ENCODE measurements around the gene SEC14L6. TPM values are rescaled to one million over a fixed set of nuclear protein-coding genes. Genes with fewer than 3 reads are reported as not detected.
"Not testable (repeated sequence)": the region's sequence is repeated elsewhere in the genome, so short reads cannot be mapped to it uniquely, and the experiment has no call there.

The SEC14L6 gene
- total RNA-seq, 1 experiment from 2014 or later, result not detected

DNA sequence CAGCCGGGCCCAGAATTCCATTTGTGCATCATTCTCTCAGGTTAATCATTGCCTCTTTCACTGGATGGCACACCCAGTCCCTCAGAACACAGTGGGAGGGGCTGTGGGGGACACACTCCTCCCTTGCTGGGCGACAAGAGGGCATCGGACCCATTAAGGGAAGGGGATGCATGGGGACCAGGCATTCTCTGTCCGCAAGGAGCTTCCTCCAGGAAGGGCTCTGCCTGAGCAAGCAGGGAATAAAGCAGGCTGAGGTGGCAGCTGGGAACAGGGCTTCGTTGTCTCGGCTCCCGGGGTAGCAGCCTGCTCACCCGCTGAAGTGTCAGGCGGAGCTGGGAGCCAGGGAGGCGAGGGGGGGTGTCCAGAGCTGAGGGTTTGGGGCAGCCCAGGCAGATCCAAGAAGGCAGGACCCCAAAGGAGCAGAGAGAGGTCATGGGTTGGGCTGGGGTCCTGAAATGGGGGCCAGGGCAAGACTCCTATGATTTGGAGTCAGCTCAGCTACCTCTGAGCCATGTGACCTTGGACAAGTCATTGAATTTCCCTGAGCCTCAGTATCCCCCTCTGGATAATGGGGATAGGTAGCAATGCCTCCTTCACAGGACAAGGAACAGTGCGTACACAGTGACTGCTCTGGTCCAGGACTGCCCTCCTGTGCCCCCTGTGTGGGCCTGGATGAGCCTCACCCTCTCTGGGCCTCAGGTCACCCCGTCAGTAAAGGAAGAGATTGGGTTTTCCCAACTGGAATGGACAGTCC is 26.5 kb upstream of the SEC14L6 start:
- Mint-ChIP-seq H3K9me3 (ENCODE audit: unreplicated experiment) (no peaks in the 10 kb centered on the region), H3K4me1 (ENCODE audit: insufficient read depth, unreplicated experiment) (peaks cover 5% of the 10 kb centered on the region), H3K36me3 (ENCODE audit: insufficient read depth, unreplicated experiment) (peaks cover 35% of the 10 kb centered on the region), H3K27ac (ENCODE audit: low read depth, unreplicated experiment) (no peak overlapping the region), H3K27me3 (ENCODE audit: insufficient read depth, unreplicated experiment) (peaks cover 20% of the 10 kb centered on the region), H3K4me3 (ENCODE audit: unreplicated experiment) (no peak overlapping the region)
- ChIA-PET POLR2A (interaction anchor here (0.5 to 1.4 kb wide), 2 partner anchors 18 to 75 kb away, joined by 3 to 4 read pairs; partner anchors contain the start of gene PES1), CTCF (no interaction called here)
- no TSS peak for BruUV-seq (replicated peaks)
- no peak for DNase-seq (ENCODE audit: unreplicated experiment)
- TF ChIP-seq, protein P1, sequence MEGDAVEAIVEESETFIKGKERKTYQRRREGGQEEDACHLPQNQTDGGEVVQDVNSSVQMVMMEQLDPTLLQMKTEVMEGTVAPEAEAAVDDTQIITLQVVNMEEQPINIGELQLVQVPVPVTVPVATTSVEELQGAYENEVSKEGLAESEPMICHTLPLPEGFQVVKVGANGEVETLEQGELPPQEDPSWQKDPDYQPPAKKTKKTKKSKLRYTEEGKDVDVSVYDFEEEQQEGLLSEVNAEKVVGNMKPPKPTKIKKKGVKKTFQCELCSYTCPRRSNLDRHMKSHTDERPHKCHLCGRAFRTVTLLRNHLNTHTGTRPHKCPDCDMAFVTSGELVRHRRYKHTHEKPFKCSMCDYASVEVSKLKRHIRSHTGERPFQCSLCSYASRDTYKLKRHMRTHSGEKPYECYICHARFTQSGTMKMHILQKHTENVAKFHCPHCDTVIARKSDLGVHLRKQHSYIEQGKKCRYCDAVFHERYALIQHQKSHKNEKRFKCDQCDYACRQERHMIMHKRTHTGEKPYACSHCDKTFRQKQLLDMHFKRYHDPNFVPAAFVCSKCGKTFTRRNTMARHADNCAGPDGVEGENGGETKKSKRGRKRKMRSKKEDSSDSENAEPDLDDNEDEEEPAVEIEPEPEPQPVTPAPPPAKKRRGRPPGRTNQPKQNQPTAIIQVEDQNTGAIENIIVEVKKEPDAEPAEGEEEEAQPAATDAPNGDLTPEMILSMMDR (IDR thresholded peaks at IDR 0.05; ENCODE audit: unreplicated experiment), result no peak
- intact Hi-C loops (cut with micrococcal nuclease), result no loop called here

DNA sequence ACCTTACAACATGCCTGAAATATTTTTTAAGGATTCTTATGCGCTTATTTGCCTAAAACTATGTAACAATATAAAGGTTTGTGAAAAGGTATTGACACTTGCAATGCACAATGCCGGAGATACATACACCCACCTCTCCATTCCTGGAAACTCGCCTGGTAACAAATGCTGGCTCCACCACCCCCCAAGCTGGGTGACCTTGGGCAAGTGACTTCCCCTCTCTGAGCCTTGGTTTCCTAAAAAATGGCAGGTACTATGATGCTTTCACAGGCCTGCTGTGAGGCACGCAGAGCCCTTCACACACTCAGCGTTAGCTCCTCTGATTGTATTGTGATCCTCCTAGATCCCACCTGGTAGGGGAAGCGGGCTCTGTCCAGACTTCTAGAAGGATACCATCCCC is 25.7 kb upstream of the SEC14L6 start:
- TF ChIP-seq, protein P1 (IDR thresholded peaks at IDR 0.05; ENCODE audit: unreplicated experiment), result no peak
- H3K4me3 Mint-ChIP-seq (ENCODE audit: unreplicated experiment), result no peak overlapping the region
- ChIA-PET CTCF (interaction anchor here (0.7 kb wide), 1 partner anchor 137 kb away, joined by 3 read pairs; no protein-coding TSS in a partner anchor), POLR2A (interaction anchor here (0.5 to 1.4 kb wide), 3 partner anchors 13 to 74 kb away, joined by 3 to 4 read pairs (median 3); partner anchors contain the start of gene PES1)
- intact Hi-C loops (cut with micrococcal nuclease), result no loop called here
- peaks cover 23% of the 10 kb centered on the region for H3K27me3 Mint-ChIP-seq (ENCODE audit: insufficient read depth, unreplicated experiment)
- no peak overlapping the region for H3K27ac Mint-ChIP-seq (ENCODE audit: low read depth, unreplicated experiment)
- BruUV-seq (replicated peaks), result no TSS peak
- no peaks in the 10 kb centered on the region for H3K9me3 Mint-ChIP-seq (ENCODE audit: unreplicated experiment)
- peaks cover 5% of the 10 kb centered on the region for H3K4me1 Mint-ChIP-seq (ENCODE audit: insufficient read depth, unreplicated experiment)
- DNase-seq (ENCODE audit: unreplicated experiment), result no peak
- peaks cover 27% of the 10 kb centered on the region for H3K36me3 Mint-ChIP-seq (ENCODE audit: insufficient read depth, unreplicated experiment)

GRCh38 chr22:30569674-30570202 is 23.2 kb upstream of the SEC14L6 start:
- ChIA-PET POLR2A (no interaction called here), CTCF (no interaction called here)
- TF ChIP-seq, protein P1 (IDR thresholded peaks at IDR 0.05; ENCODE audit: unreplicated experiment), result no peak
- Mint-ChIP-seq H3K36me3 (ENCODE audit: insufficient read depth, unreplicated experiment) (peaks cover 7% of the 10 kb centered on the region), H3K27me3 (ENCODE audit: insufficient read depth, unreplicated experiment) (peaks cover 23% of the 10 kb centered on the region), H3K27ac (ENCODE audit: low read depth, unreplicated experiment) (no peak overlapping the region), H3K4me1 (ENCODE audit: insufficient read depth, unreplicated experiment) (peaks cover 5% of the 10 kb centered on the region), H3K4me3 (ENCODE audit: unreplicated experiment) (no peak overlapping the region), H3K9me3 (ENCODE audit: unreplicated experiment) (no peaks in the 10 kb centered on the region)
- BruUV-seq (replicated peaks), result no TSS peak
- DNase-seq (ENCODE audit: unreplicated experiment), result no peak
- intact Hi-C loops (cut with micrococcal nuclease), result no loop called here

DNA sequence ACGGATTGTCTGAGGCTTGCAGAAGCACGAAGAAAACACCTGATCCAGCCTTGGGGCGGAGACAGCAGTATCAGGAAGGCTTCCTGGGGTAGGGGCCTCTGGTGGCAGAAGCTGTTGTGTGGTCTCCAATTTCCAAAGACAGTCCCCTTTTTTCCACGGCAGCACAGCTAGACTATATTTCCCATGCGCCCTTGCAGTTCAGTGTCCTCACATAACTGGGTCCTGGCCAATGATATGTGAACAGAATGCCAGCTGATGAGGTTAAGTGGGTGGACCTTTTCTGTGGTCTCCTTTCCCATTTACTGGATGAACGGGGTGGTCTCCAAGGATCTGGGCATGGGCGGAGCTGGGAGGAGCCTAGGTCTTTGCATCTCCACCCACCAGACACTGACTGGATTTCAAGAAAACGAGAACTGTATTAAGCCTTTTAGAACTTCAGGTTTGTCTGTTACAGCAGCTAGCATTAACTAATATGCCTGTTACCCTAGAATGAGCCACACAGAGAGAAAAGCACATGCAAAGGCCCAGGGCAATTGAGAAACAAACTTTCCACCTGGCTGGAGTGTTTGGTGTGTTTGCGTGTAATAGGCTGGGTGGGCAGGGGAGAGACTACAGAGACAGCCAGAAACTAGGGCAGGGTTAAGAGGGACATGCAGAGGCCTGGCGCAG is 21.7 kb upstream of the SEC14L6 start:
- intact Hi-C loops (cut with micrococcal nuclease), result no loop called here
- ChIA-PET POLR2A (no interaction called here), CTCF (interaction anchor here (0.7 kb wide), 1 partner anchor 44 kb away, joined by 4 read pairs; no protein-coding TSS in a partner anchor)
- no peak overlapping the region for H3K27ac Mint-ChIP-seq (ENCODE audit: low read depth, unreplicated experiment)
- H3K4me1 Mint-ChIP-seq (ENCODE audit: insufficient read depth, unreplicated experiment), result no peaks in the 10 kb centered on the region
- TF ChIP-seq, protein P1 (IDR thresholded peaks at IDR 0.05; ENCODE audit: unreplicated experiment), result no peak
- H3K4me3 Mint-ChIP-seq (ENCODE audit: unreplicated experiment), result no peak overlapping the region
- BruUV-seq (replicated peaks), result no TSS peak
- peaks cover 23% of the 10 kb centered on the region for H3K27me3 Mint-ChIP-seq (ENCODE audit: insufficient read depth, unreplicated experiment)
- no peaks in the 10 kb centered on the region for H3K9me3 Mint-ChIP-seq (ENCODE audit: unreplicated experiment)
- H3K36me3 Mint-ChIP-seq (ENCODE audit: insufficient read depth, unreplicated experiment), result peaks cover under 1% of the 10 kb centered on the region
- no peak for DNase-seq (ENCODE audit: unreplicated experiment)

GRCh38 chr22:30567277-30567676 is 20.7 kb upstream of the SEC14L6 start:
- H3K9me3 Mint-ChIP-seq (ENCODE audit: unreplicated experiment); H3K36me3 Mint-ChIP-seq (ENCODE audit: insufficient read depth, unreplicated experiment); H3K27ac Mint-ChIP-seq (ENCODE audit: low read depth, unreplicated experiment); BruUV-seq (replicated peaks); POLR2A ChIA-PET; H3K4me1 Mint-ChIP-seq (ENCODE audit: insufficient read depth, unreplicated experiment); H3K4me3 Mint-ChIP-seq (ENCODE audit: unreplicated experiment); DNase-seq (ENCODE audit: unreplicated experiment); CTCF ChIA-PET; intact Hi-C loops (cut with micrococcal nuclease): not testable (repeated sequence)
- H3K27me3 Mint-ChIP-seq (ENCODE audit: insufficient read depth, unreplicated experiment), result peaks cover 23% of the 10 kb centered on the region
